PC-9 (cell line): Measurements from ENCODE around the gene ASB5.

Experiments
- EZH2 ChIP-seq: fragments of 200-600 bp; sonication (generic); IDR thresholded peaks from 2 replicates; pipeline ENCODE4 v1.8.0; 2017; ENCODE audit warnings: antibody characterized with exemption, low read depth
- TF ChIP-seq, protein P1 (sequence below): fragments of 200-600 bp; sonication (generic); conservative IDR thresholded peaks from 2 replicates; pipeline ENCODE4 v1.6.1; 2017; ENCODE audit warnings: mixed run types, antibody characterized with exemption, mild to moderate bottlenecking, moderate library complexity

GRCh38 chr4:176210579-176211296, 58.3 kb downstream of the ASB5 start:
- TF ChIP-seq, protein P1, sequence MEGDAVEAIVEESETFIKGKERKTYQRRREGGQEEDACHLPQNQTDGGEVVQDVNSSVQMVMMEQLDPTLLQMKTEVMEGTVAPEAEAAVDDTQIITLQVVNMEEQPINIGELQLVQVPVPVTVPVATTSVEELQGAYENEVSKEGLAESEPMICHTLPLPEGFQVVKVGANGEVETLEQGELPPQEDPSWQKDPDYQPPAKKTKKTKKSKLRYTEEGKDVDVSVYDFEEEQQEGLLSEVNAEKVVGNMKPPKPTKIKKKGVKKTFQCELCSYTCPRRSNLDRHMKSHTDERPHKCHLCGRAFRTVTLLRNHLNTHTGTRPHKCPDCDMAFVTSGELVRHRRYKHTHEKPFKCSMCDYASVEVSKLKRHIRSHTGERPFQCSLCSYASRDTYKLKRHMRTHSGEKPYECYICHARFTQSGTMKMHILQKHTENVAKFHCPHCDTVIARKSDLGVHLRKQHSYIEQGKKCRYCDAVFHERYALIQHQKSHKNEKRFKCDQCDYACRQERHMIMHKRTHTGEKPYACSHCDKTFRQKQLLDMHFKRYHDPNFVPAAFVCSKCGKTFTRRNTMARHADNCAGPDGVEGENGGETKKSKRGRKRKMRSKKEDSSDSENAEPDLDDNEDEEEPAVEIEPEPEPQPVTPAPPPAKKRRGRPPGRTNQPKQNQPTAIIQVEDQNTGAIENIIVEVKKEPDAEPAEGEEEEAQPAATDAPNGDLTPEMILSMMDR: no peak
- TF ChIP-seq EZH2: no peak
